GM15510 (cell line): ENCODE measurements around the gene DPY30.

Experiments used
- POLR2A ChIP-seq: IDR thresholded peaks from 3 replicates; pipeline ENCODE4 v1.6.1; 2011; ENCODE audit warnings: borderline replicate concordance; ENCODE audit not compliant: insufficient read length; ENCODE audit errors: extremely low read depth

DPY30 gene

GRCh38 chr2:32010670-32011484 lies 28.7 kb downstream of the DPY30 start, which contains the start of gene MEMO1:
Gene MEMO1 (minus strand): TSS chr2:32011008. CDS start chr2:32010247, 761 bp downstream.
- TF ChIP-seq POLR2A, result peak; percentile 89

- peak; percentile 41 for TF ChIP-seq POLR2A
These were observed 29.9 kb downstream of the DPY30 start for GRCh38 chr2:32009516-32010256.

- TF ChIP-seq POLR2A, result no peak
These were observed 30.6 kb downstream of the DPY30 start for GRCh38 chr2:32008805-32009515.

DNA sequence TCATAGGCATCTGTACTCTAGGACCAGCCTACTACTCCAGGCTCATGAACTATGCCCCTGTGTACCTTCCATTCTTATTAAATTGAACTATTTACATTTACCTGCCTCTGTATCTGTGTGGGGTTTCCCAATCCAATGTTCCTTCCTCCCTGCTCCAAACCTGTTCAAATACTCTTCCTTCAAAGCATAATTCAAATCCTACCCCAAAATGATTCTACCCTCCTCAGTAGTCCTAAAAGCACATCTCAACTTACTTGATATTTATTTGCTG lies 32.5 kb downstream of the DPY30 start:
- no peak for TF ChIP-seq POLR2A

DNA sequence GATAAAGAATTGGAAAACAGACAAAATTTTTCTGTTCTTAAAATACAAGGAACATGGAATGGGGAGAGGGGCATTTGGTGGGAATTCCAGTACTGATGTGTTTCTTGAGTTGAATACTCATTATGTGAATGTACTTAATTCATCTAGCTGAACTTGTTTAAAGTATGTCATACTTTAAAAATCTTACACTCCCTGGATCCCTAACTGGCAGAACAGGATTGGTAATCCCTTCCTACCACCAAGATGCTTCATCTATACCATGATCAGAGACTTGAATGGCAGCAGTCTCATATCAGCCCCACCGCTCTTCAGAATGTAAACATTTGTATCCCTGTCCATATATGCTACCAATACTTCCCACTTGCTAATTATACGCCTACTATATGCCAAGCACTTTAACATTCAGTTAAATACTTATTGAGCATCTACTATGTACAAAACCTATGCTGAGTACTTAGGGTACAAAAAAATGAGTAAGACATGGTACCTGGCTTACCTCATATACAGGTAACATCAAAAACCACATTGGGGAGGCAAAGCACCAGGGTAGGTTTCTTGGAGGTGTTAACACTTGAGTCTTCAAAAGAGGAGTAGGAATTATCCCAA lies 34.1 kb downstream of the DPY30 start:
- TF ChIP-seq POLR2A, result no peak

- TF ChIP-seq POLR2A, result no peak
These were observed 35.8 kb downstream of the DPY30 start for GRCh38 chr2:32003791-32004190.

DNA sequence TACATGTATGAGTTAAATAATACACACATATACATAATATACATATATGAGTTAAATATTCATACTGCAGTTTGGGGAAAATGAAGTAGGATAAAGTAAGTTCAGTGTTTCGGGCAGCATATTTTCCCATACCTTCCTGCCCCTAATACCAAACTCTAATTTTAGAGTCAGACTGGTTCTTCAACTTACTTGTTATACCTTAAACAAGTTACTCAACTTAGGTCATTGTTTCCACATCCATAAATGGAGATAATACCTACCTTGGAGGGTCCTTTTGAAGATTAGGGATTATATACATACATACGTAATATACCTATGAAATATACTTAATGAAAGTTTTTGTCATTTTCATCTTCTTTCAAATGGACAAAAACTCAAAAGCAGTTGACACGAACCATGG lies 37.2 kb downstream of the DPY30 start:
- TF ChIP-seq POLR2A, result no peak

DNA sequence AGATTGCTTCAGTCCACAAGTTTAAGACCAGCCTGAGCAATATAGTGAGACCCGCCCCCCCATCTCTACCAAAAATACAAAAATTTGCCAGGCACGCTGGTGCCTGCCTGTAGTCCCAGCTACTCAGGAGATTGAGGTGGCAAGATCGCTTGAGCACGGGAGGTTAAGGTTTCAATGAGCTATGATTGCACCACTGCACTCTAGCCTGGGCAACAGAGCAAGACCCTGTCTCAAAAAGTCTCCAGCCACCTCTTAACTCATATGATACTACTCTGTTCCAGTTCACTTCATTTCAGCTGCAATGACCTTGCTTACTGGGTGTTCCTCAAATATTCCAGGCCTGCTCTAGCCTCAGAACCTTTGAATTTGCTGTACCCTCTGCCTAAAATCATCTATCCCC lies 40.2 kb downstream of the DPY30 start:
- TF ChIP-seq POLR2A, result no peak

DNA sequence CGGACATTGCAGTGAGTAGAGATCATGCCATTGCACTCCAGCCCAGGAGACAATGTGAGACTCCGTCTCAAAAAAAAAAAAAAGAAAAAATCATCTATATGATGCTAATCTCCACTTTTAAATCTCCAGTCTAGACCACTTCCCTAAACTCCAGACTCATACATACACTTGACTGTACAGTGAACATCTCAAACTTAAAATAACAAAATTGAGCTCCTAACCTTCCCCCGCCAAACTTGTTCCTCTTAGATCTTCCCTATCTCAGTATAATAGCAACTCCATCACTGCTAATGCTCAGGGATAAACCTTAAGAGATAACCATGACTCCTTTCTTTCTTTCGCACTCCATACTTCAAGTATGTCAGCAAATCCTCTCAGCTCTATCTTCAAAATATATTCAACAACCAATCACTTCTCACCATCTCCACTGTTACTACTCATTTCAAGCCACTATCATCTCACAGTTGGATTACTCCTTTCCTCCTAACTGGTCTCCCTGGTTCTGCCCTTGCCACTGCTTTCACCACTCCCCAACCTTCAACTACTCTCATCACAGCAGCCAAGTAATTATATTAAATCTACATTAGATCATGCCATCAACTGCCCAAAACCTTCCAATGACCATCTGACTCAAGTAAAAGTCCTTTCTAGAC lies 40.7 kb downstream of the DPY30 start:
- TF ChIP-seq POLR2A, result no peak

DNA sequence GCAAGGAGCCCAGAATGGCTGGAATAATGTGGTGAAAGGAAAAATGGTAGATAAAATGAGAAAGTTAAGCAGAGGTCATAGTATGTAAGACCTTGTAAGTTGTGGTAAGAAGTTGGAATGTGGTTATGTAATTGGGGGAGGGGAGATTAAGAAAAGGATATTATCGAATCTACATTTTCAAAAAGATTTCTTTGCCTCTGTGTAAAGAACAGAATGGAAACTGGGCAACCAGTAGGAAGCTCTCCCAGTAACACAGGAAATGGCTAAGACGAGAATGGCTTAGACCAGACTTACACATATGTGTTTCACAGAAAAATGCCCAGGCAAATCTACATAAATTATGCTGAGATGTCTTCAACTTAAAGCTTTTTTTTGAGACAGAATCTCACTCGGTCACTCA lies 42.0 kb downstream of the DPY30 start:
- TF ChIP-seq POLR2A, result no peak

DNA sequence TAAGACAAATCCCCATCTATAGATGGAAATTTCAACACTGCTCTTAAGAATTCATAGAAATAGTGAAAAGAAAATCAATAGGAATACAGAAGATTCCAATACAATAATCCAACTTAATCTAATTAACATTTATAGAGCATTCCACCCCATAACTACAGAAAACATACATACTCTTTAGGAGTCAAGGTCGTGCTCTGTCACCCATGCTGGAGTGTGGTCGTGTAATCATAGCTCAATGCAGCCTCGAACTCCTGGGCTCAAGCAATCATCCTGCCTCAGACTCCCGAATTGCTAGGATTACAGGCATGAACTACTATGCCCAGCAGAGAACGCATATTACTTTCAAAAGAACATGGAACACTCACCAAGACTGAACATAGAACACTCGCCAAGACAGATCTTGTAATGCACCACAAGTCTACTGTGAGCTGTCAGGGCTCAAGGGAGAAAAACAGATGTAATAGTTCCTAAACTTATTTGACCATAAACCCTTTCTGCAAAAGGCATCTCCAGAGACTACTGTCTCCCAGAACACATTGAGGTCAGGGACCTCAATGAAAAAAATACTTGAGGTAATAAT lies 42.9 kb downstream of the DPY30 start:
- TF ChIP-seq POLR2A, result no peak

GRCh38 chr2:31992934-31993333 lies 46.7 kb downstream of the DPY30 start:
- TF ChIP-seq POLR2A, result no peak

DNA sequence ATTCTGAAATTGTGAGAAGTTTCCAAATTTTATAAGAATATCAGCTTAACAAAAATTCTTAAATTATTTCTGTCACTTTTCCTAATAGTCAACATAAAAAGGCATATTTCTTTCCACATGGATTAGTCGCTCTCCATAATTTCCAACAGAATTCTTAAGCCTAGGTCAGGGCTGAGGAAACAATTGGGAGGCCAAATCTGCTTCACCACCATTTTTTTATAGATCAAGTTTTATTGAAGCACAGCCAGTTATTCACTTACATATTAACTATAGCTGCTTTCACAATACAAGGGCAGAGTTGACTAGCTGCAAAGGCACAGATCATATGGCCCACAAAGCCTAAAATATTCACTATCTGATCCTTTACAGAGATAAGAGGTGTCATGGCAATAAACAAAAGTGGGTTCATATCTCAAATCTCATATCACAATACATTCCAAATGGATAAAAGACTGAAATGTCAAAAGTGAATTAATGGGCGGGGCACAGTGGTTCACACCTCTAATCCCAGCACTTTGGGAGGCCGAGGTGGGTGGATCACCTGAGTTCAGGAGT lies 47.5 kb downstream of the DPY30 start:
- TF ChIP-seq POLR2A, result no peak

GRCh38 chr2:31989946-31990345 lies 49.7 kb downstream of the DPY30 start:
- TF ChIP-seq POLR2A, result no peak
